ENCODE measurements around the gene GRK1.

GRK1 gene

DNA sequence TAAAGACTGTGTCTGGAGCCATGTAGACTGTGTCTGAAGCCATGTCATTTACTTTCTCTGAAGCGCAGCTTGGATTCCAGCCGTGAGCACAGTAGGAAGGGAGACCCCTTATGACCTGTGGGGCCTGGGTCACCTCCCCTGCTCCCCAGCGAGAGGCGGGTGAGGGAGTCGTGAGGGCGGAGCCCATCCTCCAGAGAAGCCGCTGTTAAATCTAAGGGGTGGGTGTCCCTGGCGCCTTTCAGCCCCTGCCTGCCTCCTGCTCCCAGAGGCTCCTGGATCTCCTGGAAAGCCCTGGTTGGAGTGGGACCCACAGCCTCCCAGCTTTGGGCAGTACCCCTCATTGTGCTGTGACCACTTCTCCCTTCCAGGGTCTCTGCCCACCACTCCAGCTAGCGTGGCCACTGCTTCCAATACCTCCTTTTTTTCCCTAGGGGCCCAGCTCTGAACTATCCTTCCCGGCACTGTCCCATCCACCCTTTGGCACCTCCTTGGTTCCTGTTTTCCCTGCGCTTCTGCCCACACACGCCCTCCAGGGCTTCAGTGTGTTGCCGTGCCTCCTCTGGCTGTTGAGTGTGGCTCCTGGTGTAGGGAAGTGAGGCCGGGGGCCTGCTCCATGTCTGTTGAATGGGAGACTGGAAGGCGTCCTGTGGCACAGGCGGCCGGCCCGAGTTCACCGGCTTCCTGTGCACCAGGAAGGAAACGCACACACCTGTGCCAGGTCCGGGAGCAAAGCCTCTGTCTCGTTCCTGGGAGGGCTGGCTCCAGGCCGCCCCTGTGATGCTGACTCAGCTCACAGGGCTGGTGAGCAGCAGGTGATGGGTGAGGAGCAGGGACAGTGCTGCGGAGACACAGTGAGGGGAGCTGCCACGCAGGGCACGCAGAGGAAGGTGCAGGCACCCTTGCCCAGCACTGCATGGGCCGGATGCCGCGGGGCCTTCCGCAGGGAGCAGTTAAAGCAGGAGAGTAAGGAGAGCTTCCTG, 38.4 kb upstream of the GRK1 start:
- H3K27ac Mint-ChIP-seq = no peak overlapping the region
- DNase-seq (ENCODE audit: low spot score in 2 of 2) (no peak), ATAC-seq (no peak)
- peaks cover 72% of the 10 kb centered on the region for H3K36me3 Mint-ChIP-seq
- no peak overlapping the region for H3K4me3 Mint-ChIP-seq
- no peaks in the 10 kb centered on the region for H3K9me3 Mint-ChIP-seq
- H3K4me1 Mint-ChIP-seq = peaks cover 8% of the 10 kb centered on the region

DNA sequence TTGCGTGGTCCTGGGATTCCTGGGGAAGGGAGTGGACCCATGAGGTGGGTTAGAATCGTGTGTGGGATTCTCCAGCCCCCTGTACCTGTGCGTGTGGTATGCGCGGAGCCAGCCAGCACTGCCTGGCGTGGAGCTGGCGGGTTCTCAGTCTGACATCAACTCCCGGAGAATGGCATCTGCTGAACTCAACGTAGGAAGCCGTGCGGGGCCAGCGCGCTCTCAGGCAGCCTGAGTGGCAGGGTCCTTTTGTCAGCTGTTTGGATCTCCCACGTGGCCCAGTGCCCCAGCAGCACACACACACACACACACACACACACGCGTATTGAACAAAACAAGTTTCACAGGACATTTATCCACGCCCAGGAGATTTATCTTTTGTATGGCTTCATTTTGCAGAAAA, 37.2 kb upstream of the GRK1 start:
- H3K27ac Mint-ChIP-seq = no peak overlapping the region
- peaks cover 8% of the 10 kb centered on the region for H3K4me1 Mint-ChIP-seq
- no peaks in the 10 kb centered on the region for H3K9me3 Mint-ChIP-seq
- H3K4me3 Mint-ChIP-seq = no peak overlapping the region
- DNase-seq (ENCODE audit: low spot score in 2 of 2) (no peak), ATAC-seq (no peak)
- H3K36me3 Mint-ChIP-seq = peaks cover 72% of the 10 kb centered on the region

DNA sequence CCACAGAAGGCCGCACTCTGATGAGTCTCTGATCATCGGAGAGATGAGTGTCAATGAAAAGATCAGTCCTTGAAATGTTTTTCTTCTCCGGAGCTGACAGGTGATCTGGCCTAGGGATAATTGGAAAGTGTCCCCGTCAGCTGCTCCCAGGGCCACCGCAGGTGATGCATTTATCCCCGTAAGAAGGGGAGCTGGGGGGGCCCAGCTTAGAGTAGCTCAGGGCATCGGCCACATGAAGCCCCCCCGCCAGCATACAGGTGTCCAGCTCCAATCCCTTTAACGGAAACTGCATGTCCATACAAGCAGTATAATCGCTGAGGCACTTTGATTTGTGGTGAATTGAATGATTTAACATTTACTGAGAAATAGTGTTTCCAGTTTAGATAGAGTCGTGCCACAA, 36.7 kb upstream of the GRK1 start:
- Mint-ChIP-seq H3K4me1 (peaks cover 8% of the 10 kb centered on the region), H3K27ac (no peak overlapping the region), H3K36me3 (peaks cover 72% of the 10 kb centered on the region), H3K4me3 (no peak overlapping the region), H3K9me3 (no peaks in the 10 kb centered on the region)
- DNase-seq (ENCODE audit: low spot score in 2 of 2) (no peak), ATAC-seq (no peak)

DNA sequence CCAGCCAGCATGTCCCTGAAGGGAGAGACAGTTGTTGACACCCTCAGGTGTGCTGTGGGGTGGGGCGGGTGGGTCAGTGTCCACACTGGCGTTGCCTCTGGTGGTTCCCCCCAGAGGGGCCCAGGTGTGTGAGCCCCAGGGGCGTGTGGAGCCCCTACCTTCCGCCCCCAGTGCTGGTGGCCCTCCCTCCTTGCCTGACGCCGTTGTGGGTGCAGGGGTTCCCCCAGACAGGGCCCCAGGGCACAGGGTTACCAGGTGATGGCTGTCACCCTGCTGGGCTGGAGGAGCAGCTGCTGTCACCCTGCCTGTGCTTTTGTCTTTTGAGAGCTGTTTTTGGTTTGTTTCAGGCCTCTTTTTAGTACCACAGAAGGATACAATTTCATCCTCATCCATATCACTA, 36.2 kb upstream of the GRK1 start:
- no peak overlapping the region for H3K27ac Mint-ChIP-seq
- H3K36me3 Mint-ChIP-seq = peaks cover 72% of the 10 kb centered on the region
- no peak overlapping the region for H3K4me3 Mint-ChIP-seq
- H3K9me3 Mint-ChIP-seq = no peaks in the 10 kb centered on the region
- peaks cover 8% of the 10 kb centered on the region for H3K4me1 Mint-ChIP-seq
- ATAC-seq (no peak), DNase-seq (ENCODE audit: low spot score in 2 of 2) (no peak)

DNA sequence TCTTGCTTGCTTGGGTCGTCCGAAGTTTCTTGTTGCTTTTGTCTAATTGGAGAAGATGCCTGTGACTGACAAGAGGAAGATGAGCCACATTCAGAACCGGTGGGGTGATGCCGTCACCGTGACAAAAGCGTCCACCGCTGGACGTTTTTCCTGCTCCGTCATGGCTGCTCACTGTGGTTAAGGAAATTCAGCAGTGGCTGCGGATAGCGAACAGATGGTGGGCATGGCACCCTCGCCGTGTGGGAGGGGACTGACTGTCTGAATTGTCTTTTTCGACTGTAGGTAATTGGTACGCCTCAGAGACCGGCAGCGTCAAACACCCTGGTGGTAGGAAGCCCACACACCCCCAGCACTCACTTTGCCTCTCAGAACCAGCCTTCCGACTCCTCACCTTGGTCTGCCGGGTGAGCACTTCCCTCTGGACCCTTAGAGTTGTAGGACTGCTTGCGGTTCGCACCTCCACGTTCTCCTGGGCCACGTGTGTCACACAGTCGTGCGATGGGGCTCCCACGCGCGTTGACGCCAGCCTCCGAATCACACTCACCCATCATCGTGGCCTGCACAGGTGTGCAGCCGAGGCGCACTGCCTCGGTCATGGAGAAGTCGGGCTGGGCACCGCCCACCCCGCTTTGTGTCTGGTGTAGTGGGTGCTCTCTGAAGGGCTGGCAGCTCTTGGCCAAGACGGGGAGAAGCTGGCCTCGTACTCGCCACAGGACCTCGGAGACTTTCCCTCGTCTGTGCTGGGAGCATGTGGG, 35.5 kb upstream of the GRK1 start:
- H3K4me3 Mint-ChIP-seq = no peak overlapping the region
- no peaks in the 10 kb centered on the region for H3K9me3 Mint-ChIP-seq
- peaks cover 8% of the 10 kb centered on the region for H3K4me1 Mint-ChIP-seq
- H3K36me3 Mint-ChIP-seq = peaks cover 72% of the 10 kb centered on the region
- ATAC-seq (no peak), DNase-seq (ENCODE audit: low spot score in 2 of 2) (no peak)
- H3K27ac Mint-ChIP-seq = no peak overlapping the region

- Mint-ChIP-seq H3K4me1 (peaks cover 8% of the 10 kb centered on the region), H3K27ac (no peak overlapping the region), H3K9me3 (no peaks in the 10 kb centered on the region)
Measured at GRCh38 chr13:113632706-113633484, 34.1 kb upstream of the GRK1 start.

GRCh38 chr13:113633485-113633873, 33.5 kb upstream of the GRK1 start:
- no peak overlapping the region for H3K4me3 Mint-ChIP-seq
- ATAC-seq (no peak), DNase-seq (ENCODE audit: low spot score in 2 of 2) (no peak)
- peaks cover 8% of the 10 kb centered on the region for H3K4me1 Mint-ChIP-seq
- peaks cover 76% of the 10 kb centered on the region for H3K36me3 Mint-ChIP-seq
- no peak overlapping the region for H3K27ac Mint-ChIP-seq
- no peaks in the 10 kb centered on the region for H3K9me3 Mint-ChIP-seq

More at GRCh38 chr13:113632706-113633484, 34.1 kb upstream of the GRK1 start:
- no peak overlapping the region for H3K4me3 Mint-ChIP-seq
- no peak for DNase-seq (ENCODE audit: low spot score in 2 of 2)
- peaks cover 72% of the 10 kb centered on the region for H3K36me3 Mint-ChIP-seq
- ATAC-seq = no peak

DNA sequence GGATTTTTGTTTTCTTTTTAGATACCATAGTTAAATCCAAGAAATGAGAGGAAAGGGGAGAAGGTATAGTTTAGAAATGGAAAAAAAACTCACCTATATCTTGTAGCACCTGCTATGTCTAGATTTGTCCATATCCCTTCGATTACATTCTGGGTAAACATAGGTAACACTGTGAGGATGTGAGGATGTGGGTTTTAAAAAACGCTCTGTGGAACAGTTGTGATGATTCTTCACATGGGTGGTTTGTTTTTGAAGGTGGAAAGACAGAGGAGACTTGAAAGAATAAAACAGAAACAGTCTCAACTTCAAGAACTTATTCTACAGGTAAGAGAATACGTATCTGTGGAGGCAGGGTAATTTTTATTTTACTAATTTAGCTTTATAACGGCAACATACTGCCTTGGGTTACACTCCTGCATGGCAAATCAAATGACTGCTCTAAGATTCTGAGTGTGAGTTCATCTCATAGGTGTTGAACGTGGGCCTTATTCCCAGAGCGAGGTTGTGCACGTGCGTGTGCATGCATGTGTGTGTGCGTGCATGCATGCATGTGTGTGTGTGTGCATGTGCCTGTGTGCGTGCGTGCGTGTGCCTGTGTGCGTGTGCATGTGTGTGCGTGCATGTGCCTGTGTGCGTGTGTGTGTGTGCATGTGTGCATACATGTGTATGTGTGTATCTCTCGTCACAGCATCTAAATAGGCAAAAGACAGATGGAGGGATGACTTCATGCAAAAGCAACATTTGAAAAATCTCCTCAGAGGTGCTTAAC, 32.6 kb upstream of the GRK1 start:
- Mint-ChIP-seq H3K4me3 (no peak overlapping the region), H3K9me3 (no peaks in the 10 kb centered on the region), H3K36me3 (peaks cover 86% of the 10 kb centered on the region), H3K4me1 (no peaks in the 10 kb centered on the region), H3K27ac (no peak overlapping the region)
- DNase-seq (ENCODE audit: low spot score in 2 of 2) (no peak), ATAC-seq (no peak)

GRCh38 chr13:113635048-113635420, 32.0 kb upstream of the GRK1 start:
- Mint-ChIP-seq H3K4me3 (no peak overlapping the region), H3K27ac (no peak overlapping the region), H3K4me1 (no peaks in the 10 kb centered on the region), H3K36me3 (peaks cover 91% of the 10 kb centered on the region), H3K9me3 (no peaks in the 10 kb centered on the region)
- DNase-seq (ENCODE audit: low spot score in 2 of 2) = no peak
- ATAC-seq = no peak

DNA sequence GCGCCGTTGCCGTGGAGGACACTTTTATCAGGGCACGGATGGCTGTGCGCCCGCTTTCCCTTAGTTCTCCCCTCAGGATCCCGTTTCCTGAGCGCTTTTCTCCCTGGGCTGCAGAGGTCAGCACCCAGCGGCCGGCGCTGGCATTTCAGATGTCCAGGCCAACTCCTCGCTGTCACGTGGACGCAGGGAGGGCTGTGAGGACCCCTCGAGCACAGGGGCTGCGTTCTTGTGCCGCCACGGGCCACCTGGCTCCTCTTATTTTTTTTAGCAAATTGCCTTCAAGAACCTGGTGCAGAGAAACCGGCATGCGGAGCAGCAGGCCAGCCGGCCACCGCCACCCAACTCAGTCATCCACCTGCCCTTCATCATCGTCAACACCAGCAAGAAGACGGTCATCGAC, 31.3 kb upstream of the GRK1 start:
- Mint-ChIP-seq H3K4me1 (no peaks in the 10 kb centered on the region), H3K27ac (no peak overlapping the region), H3K36me3 (peaks cover 98% of the 10 kb centered on the region), H3K4me3 (no peak overlapping the region), H3K9me3 (no peaks in the 10 kb centered on the region)
- DNase-seq (ENCODE audit: low spot score in 2 of 2) (no peak), ATAC-seq (no peak)

DNA sequence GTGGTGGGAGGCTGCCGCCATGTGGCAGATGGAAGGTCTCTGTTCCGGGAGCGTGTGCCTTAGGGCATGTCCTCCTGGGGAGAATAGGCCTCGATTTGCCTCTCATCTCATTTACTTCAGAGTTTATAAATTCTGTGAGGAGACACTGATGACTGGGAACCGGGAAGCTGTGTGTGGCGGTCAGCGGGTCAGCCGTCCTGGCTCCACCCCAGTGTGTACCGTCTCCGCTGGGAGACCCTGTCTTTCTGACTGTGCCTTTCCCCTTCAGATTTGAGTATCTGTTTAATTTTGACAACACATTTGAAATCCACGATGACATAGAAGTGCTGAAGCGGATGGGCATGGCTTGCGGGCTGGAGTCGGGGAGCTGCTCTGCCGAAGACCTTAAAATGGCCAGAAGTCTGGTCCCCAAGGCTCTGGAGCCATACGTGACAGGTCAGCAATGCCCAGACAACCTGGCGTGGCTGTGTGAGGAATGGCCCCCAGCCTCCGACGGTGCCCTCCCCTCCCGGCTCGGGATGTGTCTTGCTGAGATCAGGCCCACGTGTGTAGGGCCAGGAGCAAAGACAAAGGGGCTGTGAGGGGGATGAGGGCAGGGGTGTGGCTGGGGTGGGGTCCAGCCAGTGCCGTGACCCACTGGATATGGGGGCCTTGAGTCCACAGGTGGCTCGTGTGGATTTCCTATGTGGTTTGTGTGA, 30.6 kb upstream of the GRK1 start:
- H3K36me3 Mint-ChIP-seq = peaks cover 100% of the 10 kb centered on the region

GRCh38 chr13:113637262-113638160, 29.5 kb upstream of the GRK1 start:
- peaks cover 100% of the 10 kb centered on the region for H3K36me3 Mint-ChIP-seq
- H3K4me3 Mint-ChIP-seq = no peak overlapping the region
- DNase-seq (ENCODE audit: low spot score in 2 of 2) (no peak), ATAC-seq (no peak)
- no peaks in the 10 kb centered on the region for H3K9me3 Mint-ChIP-seq
- H3K27ac Mint-ChIP-seq = no peak overlapping the region
- no peaks in the 10 kb centered on the region for H3K4me1 Mint-ChIP-seq

More for the DNA sequence above, 30.6 kb upstream of the GRK1 start:
- ATAC-seq (no peak), DNase-seq (ENCODE audit: low spot score in 2 of 2) (no peak)
- Mint-ChIP-seq H3K9me3 (no peaks in the 10 kb centered on the region), H3K4me1 (no peaks in the 10 kb centered on the region), H3K4me3 (no peak overlapping the region), H3K27ac (no peak overlapping the region)

- Mint-ChIP-seq H3K4me1 (no peaks in the 10 kb centered on the region), H3K36me3 (peaks cover 98% of the 10 kb centered on the region), H3K4me3 (no peak overlapping the region), H3K27ac (no peak overlapping the region), H3K9me3 (no peaks in the 10 kb centered on the region)
- DNase-seq (ENCODE audit: low spot score in 2 of 2) (no peak), ATAC-seq (no peak)
Measured at GRCh38 chr13:113638173-113638746, 28.8 kb upstream of the GRK1 start.
